MM.1S (cell line): Measurements from ENCODE around the gene CD82.

Experiments
- DNase-seq: peaks from one replicate; pipeline ENCODE4 v3.0.0-alpha.2; 2015
- H2AFZ ChIP-seq: fragments of 300-600 bp; sonication (generic); 2 replicates; pipeline ENCODE4 v1.6.0; 2016; ENCODE audit warnings: antibody characterized with exemption, low read length
- H3F3A ChIP-seq: fragments of 300-600 bp; sonication (generic); 2 replicates; pipeline ENCODE4 v1.6.1; 2016; ENCODE audit warnings: mild to moderate bottlenecking, antibody characterized with exemption, low read length, moderate library complexity, mixed read lengths; ENCODE audit not compliant: insufficient read depth
- H3K27ac ChIP-seq: fragments of 300-600 bp; sonication (generic); 2 replicates; pipeline ENCODE4 v1.5.1; 2016; ENCODE audit warnings: mild to moderate bottlenecking, low read length
- H3K27me3 ChIP-seq: fragments of 300-600 bp; sonication (generic); replicated peaks from 2 replicates; pipeline ENCODE4 v1.6.0; 2016; ENCODE audit warnings: low read length; ENCODE audit not compliant: insufficient read depth
- H3K36me3 ChIP-seq: fragments of 300-600 bp; sonication (generic); replicated peaks from 2 replicates; pipeline ENCODE4 v1.6.1; 2016; ENCODE audit warnings: mild to moderate bottlenecking, low read length, mixed read lengths; ENCODE audit not compliant: insufficient read depth
- H3K4me1 ChIP-seq: fragments of 300-600 bp; sonication (generic); 2 replicates; pipeline ENCODE4 v1.6.1; 2016; ENCODE audit warnings: low read length, mixed read lengths
- H3K4me2 ChIP-seq: fragments of 300-600 bp; sonication (generic); 2 replicates; pipeline ENCODE4 v1.6.0; 2016; ENCODE audit warnings: low read depth, low read length
- H3K4me3 ChIP-seq: fragments of 300-600 bp; sonication (generic); 2 replicates; pipeline ENCODE4 v1.5.1; 2016; ENCODE audit warnings: low read length, mixed read lengths
- H3K79me2 ChIP-seq: fragments of 300-600 bp; sonication (generic); 2 replicates; pipeline ENCODE4 v1.6.1; 2016; ENCODE audit warnings: mixed run types, low read length, mixed read lengths
- H3K9ac ChIP-seq: fragments of 300-600 bp; sonication (generic); 2 replicates; pipeline ENCODE4 v1.6.1; 2016; ENCODE audit warnings: low read length, mixed read lengths
- H3K9me2 ChIP-seq: fragments of 300-600 bp; sonication (generic); replicated peaks from 2 replicates; pipeline ENCODE4 v1.6.1; 2016; ENCODE audit warnings: mild to moderate bottlenecking, low read length, mixed read lengths; ENCODE audit not compliant: insufficient read depth
- H3K9me3 ChIP-seq: fragments of 300-600 bp; sonication (generic); replicated peaks from 2 replicates; pipeline ENCODE4 v1.6.1; 2016; ENCODE audit warnings: mild to moderate bottlenecking, low read length, mixed read lengths; ENCODE audit not compliant: insufficient read depth
- H4K20me1 ChIP-seq: fragments of 300-600 bp; sonication (generic); 2 replicates; pipeline ENCODE4 v1.6.1; 2016; ENCODE audit warnings: mild to moderate bottlenecking, low read length, moderate library complexity, mixed read lengths; ENCODE audit not compliant: insufficient read depth
- CTCF ChIP-seq: fragments of 300-600 bp; sonication (generic); IDR thresholded peaks from 2 replicates; pipeline ENCODE4 v1.5.1; 2016; ENCODE audit warnings: antibody characterized with exemption, low read length, mixed read lengths
- EZH2 ChIP-seq: fragments of 300-600 bp; sonication (generic); optimal IDR thresholded peaks from 2 replicates; pipeline ENCODE3; 2017; ENCODE audit warnings: low read depth, mild to moderate bottlenecking, antibody characterized with exemption, low read length, mixed read lengths
- EZH2phosphoT487 ChIP-seq: fragments of 300-600 bp; sonication (generic); IDR thresholded peaks from 2 replicates; pipeline ENCODE4 v1.6.1; 2018; ENCODE audit warnings: antibody characterized with exemption, low read length

CD82 gene

DNA sequence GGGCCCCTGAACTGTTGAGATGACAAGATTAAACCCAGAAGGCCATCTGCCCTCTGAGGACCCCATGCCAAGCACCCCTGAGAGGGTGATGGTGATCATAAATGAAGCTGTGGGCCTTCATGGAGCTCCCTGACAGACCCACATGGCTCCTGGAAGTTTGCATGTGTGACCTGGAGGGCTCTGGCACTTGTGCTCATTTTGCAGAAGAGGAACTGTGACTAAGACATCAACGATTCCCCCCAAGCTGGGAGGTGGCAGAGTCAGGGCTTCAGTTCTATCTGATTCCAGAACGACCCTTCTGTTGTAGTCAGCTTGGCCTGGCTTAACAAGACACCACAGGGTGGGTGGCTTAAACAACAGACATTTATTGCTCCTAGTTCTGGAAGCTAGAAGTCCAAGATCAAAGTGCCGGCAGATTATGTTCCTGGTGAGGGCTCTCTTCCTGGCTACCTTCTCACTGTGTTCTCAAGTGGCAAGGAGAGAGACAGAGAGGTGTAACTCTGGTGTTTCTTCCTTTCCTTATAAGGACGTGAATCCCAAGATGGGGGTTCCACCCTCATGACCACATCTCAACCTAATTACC, 46.4 kb upstream of the CD82 start:
- H3F3A ChIP-seq = no peaks in the 10 kb centered on the region
- H3K9me2 ChIP-seq = no peaks in the 10 kb centered on the region
- no peaks in the 10 kb centered on the region for H3K36me3 ChIP-seq
- no peak overlapping the region for H3K4me2 ChIP-seq
- H4K20me1 ChIP-seq = no peaks in the 10 kb centered on the region
- no peak overlapping the region for H3K4me3 ChIP-seq
- no peak for TF ChIP-seq EZH2
- no peak for TF ChIP-seq EZH2phosphoT487
- no peak for TF ChIP-seq CTCF
- H2AFZ ChIP-seq = no peak overlapping the region
- H3K4me1 ChIP-seq = no peaks in the 10 kb centered on the region
- H3K9me3 ChIP-seq = no peaks in the 10 kb centered on the region
- no peak for DNase-seq
- H3K9ac ChIP-seq = no peak overlapping the region
- no peak overlapping the region for H3K27ac ChIP-seq
- peaks cover 25% of the 10 kb centered on the region for H3K27me3 ChIP-seq
- H3K79me2 ChIP-seq = no peaks in the 10 kb centered on the region

DNA sequence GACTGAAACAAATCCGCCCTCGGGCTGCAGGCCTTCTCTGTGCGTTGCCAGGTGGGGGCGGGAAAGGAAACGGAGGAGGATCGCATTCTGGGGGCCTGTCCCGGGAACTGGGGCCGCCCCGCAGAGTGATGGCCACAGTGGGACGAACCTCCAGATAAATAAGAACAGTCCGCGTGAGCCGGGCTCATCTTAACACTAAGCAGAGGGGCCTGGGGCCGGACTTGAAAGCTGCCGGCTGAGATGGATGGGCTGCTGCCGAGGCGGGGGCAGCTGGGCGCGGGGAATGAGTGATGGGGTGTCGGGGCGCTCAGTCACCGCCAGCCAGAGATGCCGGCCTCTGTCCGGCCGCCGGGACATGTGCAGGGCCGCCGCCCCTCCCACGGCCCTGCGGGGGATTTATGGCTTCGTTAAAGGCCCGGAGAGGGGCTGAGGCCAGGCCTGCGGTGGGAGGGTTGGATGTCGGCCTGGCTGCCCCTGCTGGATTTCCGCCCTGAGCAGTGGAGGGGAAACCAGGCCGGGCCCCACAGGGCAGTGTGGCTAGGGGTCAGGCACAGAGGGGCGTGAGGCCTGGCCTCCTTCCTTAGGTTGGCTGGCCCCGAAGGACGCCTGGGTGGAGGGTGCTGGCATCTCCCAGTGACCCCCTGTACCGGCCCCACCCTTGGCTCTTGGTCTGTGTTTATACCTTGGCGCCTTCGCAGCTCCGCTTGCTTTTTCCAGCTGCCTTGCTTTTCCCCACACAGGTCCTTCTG, 45.3 kb upstream of the CD82 start:
- Histone ChIP-seq H3K4me3 (no peak overlapping the region), H2AFZ (no peak overlapping the region), H3K4me2 (no peak overlapping the region), H3K36me3 (no peaks in the 10 kb centered on the region), H3K9me2 (no peaks in the 10 kb centered on the region), H3K27me3 (peaks cover 25% of the 10 kb centered on the region), H3F3A (no peaks in the 10 kb centered on the region), H3K79me2 (no peaks in the 10 kb centered on the region), H3K4me1 (no peaks in the 10 kb centered on the region), H3K9ac (no peak overlapping the region), H3K9me3 (no peaks in the 10 kb centered on the region), H3K27ac (no peak overlapping the region), H4K20me1 (no peaks in the 10 kb centered on the region)
- no peak for DNase-seq
- TF ChIP-seq EZH2phosphoT487 (no peak), EZH2 (no peak), CTCF (no peak)

GRCh38 chr11:44521148-44521547, 44.3 kb upstream of the CD82 start:
- TF ChIP-seq EZH2phosphoT487 (no peak), EZH2 (no peak), CTCF (no peak)
- no peak for DNase-seq

More at GRCh38 chr11:44521148-44521547, 44.3 kb upstream of the CD82 start:
- Histone ChIP-seq H3K9me3 (no peaks in the 10 kb centered on the region), H3K36me3 (no peaks in the 10 kb centered on the region), H3K4me3 (no peak overlapping the region), H3K4me1 (no peaks in the 10 kb centered on the region), H3K9me2 (no peaks in the 10 kb centered on the region), H3F3A (no peaks in the 10 kb centered on the region), H2AFZ (no peak overlapping the region), H3K9ac (no peak overlapping the region), H3K79me2 (no peaks in the 10 kb centered on the region), H3K4me2 (no peak overlapping the region), H3K27me3 (peaks cover 25% of the 10 kb centered on the region), H3K27ac (no peak overlapping the region), H4K20me1 (no peaks in the 10 kb centered on the region)
